SK-N-DZ (cell line): ENCODE measurements around the gene SEC61A2.

Experiments
- DNase-seq: peaks from one replicate; pipeline ENCODE4 v3.0.0-alpha.2; 2015; ENCODE audit warnings: low spot score
- small RNA-seq, 2 experiments: library from RNA; depleted of rRNA; stranded (forward); fragments of <200 nt; gene quantifications; one replicate each; pipeline ENCODE3, GENCODE V24; 2014

SEC61A2 gene

GRCh38 chr10:12196531-12197211 lies 67.2 kb downstream of the SEC61A2 start:
- DNase-seq = no peak

DNA sequence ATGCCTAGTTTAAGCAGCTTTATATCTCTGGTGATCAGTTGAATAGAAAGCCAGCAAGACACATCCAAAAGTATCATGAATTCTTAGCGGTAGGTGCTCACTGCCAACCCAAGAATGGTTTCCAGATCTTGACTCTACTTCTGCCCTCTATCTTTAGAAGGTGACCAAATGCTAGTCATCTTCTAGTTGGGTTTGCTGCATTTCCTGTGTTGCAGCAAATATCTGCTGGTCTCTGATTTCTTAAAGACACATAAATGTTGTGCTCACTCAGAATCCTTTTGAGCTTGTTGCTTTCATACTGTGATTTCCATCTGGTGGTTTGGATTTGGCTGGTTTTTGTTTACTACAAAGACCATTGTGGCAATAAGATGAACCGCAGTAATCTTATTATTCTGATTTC lies 68.7 kb downstream of the SEC61A2 start:
- no peak for DNase-seq

DNA sequence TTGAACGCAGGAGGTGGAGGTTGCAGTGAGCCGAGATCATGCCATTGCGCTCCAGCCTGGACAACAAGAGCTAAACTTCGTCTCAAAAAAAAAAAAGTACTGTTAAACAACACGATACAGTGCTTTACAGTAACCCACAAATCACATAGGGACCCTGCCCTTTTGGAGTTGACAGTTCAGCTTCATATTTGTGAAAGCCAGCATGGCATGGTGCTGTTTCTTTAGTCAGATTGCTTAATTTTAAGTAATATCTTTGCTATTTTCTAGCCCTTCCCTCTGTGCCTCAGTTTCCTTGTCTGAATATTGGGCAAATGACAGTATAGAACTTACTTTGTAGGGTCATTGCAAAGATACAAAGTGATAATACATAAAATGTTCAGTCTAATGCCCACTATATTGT lies 71.4 kb downstream of the SEC61A2 start:
- no peak for DNase-seq

GRCh38 chr10:12201543-12201942 lies 72.1 kb downstream of the SEC61A2 start:
- no peak for DNase-seq

DNA sequence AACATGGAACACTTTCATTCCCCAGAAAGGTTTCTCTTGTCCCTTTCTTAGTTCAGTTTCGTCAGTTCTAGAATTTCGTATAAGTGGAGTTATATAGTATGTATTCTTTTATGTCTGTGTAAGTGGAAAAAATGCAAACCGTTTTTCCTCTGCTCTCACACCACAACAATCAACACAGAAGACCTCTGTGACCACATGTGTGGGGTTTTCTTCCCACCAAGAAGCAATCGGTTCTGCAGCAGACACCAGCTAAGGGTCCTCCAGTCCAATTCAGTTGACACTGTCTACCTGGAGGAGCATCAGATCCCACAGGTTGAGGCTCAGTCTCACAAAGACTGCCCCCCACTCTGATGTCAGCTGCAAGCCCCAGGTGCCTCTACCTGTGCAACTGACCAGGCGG lies 72.7 kb downstream of the SEC61A2 start:
- DNase-seq = no peak

DNA sequence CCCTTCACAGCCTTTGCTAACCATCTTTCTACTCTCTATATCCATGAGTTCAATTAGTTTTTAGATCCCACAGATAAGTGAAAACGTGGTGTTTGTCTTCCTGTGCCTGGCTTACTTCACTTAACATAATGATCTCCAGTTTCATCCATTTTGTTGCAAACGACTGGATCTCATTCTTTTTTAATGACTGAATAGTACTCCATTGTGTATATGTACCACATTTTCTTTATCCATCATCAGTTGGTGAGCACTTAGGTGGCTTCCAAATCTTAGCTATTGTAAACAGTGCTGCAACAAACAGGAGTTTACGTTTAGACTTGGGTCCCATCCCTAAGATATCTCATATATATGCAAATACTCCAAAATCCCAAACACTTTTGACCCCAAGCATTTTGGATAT lies 75.6 kb downstream of the SEC61A2 start:
- no peak for DNase-seq

- DNase-seq = no peak
Observed at GRCh38 chr10:12207114-12207513, 77.6 kb downstream of the SEC61A2 start.

GRCh38 chr10:12208460-12208859 lies 79.0 kb downstream of the SEC61A2 start:
- DNase-seq = no peak

DNA sequence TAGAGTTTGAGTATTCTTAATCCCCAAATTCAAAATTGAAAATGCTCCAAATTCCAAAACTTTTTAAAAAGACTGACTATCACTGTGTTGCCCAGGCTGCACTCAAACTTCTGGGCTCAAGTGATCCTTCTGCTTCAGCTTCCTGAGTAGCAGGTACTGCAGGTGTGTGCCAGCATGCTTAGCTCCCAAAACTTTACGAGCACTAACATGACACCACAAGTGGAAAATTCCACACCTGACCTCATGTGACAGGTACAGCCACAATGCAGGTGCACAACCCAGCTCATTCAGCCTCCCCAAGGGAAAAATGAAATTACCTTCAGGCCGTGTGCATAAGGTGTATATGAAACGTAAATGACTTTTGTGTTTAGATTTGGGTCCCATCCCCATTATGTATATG lies 83.0 kb downstream of the SEC61A2 start:
- no peak for DNase-seq

GRCh38 chr10:12213621-12214020 lies 84.1 kb downstream of the SEC61A2 start:
- no peak for DNase-seq

GRCh38 chr10:12214093-12214492 lies 84.6 kb downstream of the SEC61A2 start:
- DNase-seq = no peak

- peak; percentile 48 for DNase-seq
Observed at GRCh38 chr10:12214763-12215218, 85.3 kb downstream of the SEC61A2 start.

Small RNA genes within 50 kb of the gene (small RNA-seq; reads per million reads assigned to genes)
- 0 reads per million in 2 experiments for gene MIR548AK
- gene RNU6-88P = 0 reads per million in 2 experiments
